HuH-7.5 (cell line): ENCODE data around the gene SSR2.

Experiments
- DNase-seq: peaks from one replicate; pipeline ENCODE4 v3.0.0; 2011; ENCODE audit warnings: low spot score

Gene SSR2

GRCh38 chr1:155973723-155974122 is 47.0 kb downstream of the SSR2 start:
- DNase-seq = no peak

DNA sequence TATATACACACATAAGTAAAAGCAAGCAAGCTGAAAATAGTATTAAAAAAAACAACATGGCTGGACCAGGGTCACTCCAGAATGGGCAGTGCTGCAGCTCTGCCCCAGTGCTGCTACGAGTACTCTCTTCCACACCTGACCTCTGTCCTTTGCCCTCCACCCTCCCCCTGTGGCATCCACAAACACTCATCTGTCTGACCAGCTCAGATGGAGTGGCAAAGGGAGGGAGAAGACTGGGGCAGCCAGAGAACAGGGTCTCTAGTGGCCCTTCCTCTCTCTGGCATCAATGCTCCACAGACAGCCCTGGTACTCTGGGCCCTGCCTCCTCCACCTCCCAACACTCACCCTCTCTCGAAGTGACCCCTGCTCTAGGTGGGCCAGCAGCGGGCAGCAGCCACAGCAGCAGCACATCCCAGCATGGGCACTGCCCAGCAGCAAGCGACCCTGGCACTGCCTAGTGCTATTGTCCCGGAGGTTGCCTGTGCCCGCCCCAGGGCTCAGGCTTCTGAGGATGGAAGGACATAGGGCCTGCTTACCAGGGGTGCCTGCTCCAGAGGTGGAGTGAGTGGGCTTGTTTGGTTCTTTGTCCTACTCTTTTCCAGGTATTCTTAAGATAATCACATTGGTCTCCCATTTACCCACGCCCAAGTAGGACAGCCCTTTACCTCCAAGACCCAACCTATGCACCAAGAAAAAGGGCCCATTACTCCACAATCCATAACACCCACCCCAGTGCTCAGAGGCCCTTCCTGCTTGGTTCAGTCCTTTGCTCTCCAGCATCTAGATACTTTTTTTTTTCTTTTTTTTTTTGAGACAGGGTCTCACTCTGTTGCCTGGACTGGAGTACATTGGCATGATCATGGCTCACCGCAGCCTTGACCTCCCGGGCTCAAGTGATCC is 48.6 kb downstream of the SSR2 start:
- no peak for DNase-seq

GRCh38 chr1:155970531-155971167 is 50.1 kb downstream of the SSR2 start:
- DNase-seq = no peak

DNA sequence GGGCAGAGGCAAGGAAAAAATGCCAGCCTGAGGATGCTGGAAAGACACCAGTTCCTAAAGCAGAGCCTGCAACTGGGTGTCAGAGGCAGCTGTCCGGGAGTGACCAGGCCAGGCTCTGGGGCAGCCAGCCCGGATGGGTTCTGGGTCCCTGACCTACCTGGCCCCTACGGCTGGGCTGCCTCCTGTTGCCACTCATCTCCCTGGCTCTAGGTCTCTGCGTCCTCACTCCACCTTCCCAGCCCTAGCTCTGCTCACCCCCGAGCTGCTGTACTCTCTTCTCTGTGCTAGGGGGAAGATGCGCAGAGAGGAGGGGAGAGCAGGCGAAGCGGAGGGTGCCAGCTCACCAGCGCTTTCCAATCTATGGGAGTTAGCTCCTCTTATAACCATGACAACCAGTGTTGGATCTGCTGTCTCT is 51.4 kb downstream of the SSR2 start:
- DNase-seq = no peak

GRCh38 chr1:155968670-155969069 is 52.1 kb downstream of the SSR2 start:
- DNase-seq = no peak

DNA sequence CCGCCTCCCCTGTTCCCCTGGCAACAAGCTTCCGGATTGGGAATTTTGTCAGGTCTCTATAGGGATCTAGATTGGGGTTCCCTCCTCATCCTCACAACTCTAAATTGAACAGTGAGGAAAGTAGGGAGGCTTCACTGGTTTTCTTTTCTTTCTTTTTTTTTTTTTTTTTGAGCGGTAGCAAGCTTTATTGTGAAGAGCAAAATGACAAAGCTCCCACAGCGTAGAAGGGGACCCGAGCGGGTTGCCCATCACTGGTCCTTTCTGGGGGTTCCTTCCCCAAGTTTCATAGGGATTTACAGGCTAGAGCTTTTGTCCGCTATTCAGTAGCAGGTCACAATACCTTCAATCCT is 52.7 kb downstream of the SSR2 start:
- DNase-seq = no peak

- no peak for DNase-seq
Measured at GRCh38 chr1:155967341-155968050, 53.3 kb downstream of the SSR2 start.

GRCh38 chr1:155966750-155967149 is 54.0 kb downstream of the SSR2 start:
- DNase-seq = no peak

- DNase-seq = no peak
Measured at GRCh38 chr1:155966135-155966534, 54.6 kb downstream of the SSR2 start.

- DNase-seq = no peak
Measured at GRCh38 chr1:155964193-155964592, 56.6 kb downstream of the SSR2 start.

DNA sequence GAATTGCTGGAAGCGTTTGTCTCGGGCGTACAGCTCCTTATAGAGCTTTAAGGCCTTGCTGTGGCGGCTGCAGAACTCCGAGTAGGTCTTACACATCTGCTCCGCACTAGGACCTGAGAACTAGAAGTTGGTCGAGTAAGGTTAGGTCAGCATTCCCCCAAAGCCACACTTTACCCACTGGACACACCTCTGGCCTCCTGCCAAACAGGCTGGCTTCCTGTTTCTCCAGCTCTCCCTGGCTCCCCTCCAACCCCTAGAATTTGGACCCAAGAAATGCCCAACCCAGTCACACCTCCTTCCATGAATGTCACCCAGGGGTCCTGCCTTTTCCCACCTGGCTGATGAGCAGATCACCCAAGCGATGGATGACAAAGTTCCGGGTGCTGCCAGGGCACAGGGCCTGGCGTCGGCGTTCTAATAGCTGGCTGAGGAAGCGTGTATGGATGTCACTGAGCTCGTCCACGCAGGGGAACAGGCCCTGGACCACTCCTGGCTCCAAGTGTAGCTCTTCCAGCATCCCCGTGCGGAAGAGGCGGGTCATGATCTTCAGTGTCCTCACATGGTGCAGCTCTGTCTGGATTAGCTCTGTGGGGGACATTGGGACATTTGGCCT is 58.0 kb downstream of the SSR2 start:
- DNase-seq = no peak

GRCh38 chr1:155961937-155962336 is 58.8 kb downstream of the SSR2 start:
- no peak for DNase-seq

DNA sequence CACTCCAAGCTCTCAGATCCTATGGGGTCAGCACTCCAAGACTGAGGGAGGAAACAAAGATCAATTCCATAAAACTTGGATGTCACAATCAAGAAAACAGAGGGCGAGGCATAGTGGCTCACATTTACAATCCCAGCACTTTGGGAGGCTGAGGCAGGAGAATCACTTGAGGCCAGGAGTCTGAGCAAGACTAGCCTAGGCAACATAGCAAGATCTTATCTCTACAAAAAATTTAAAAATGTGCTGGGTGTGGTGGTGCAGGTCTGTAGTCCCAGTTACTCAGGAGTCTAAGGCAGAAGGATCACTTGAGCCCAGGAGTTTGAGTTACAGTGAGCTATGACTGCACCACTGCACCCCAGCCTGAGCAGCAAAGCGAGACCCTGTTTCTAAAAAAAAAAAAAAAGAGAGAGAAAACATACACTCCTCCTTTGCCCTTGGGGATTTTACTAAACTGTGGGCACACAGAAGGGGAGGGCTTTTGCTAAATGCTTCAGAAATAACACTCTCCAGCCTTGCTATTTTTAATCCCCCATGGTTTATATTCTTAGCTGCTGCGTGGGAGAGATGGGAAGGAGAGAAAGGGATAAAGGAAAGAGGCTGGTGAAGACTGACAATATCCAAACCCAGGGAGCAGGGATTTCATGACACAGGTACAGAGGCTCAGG is 60.5 kb downstream of the SSR2 start:
- no peak for DNase-seq
